ENCODE results near the gene CAMTA1. TPM values are rescaled to one million over a fixed set of nuclear protein-coding genes. Genes with fewer than 3 reads are reported as not detected.

Gene CAMTA1
- total RNA-seq, 1 experiment from 2014 or later = 69.5 TPM

GRCh38 chr1:7576946-7577657, 791.8 kb downstream of the CAMTA1 start:
- Histone ChIP-seq H3K4me3 (replicated peaks in 1 of 2; ENCODE audit: low read depth in 1 of 2, low read length in 2 of 2) (no peak overlapping the region), H3K4me2 (ENCODE audit: low read length) (no peak overlapping the region), H3K9me3 (ENCODE audit: control insufficient read depth in 1 of 2, insufficient read depth in 1 of 2, low read depth in 1 of 2, low read length in 2 of 2) (no peaks in the 10 kb centered on the region), H3K9ac (ENCODE audit: low read length) (no peak overlapping the region), H3K79me2 (ENCODE audit: insufficient read depth, low read length) (no peaks in the 10 kb centered on the region), H3K4me1 (ENCODE audit: control insufficient read depth in 1 of 2, insufficient read depth in 2 of 2, low read length in 2 of 2) (no peaks in the 10 kb centered on the region), H3K9me2 (ENCODE audit: insufficient read depth) (no peaks in the 10 kb centered on the region), H3K27ac (ENCODE audit: low read depth, low read length) (no peak overlapping the region), H3K36me3 (ENCODE audit: control insufficient read depth in 1 of 2, insufficient read depth in 2 of 2, low read length in 2 of 2) (no peaks in the 10 kb centered on the region), H4K20me1 (ENCODE audit: insufficient read depth) (no peaks in the 10 kb centered on the region), H3K27me3 (ENCODE audit: insufficient read depth, low read length) (no peaks in the 10 kb centered on the region), H2AFZ (ENCODE audit: low read depth, low read length, poor library complexity, severe bottlenecking) (no peak overlapping the region)
- BruUV-seq (replicated peaks) = no TSS peak
- TF ChIP-seq REST (IDR thresholded peaks at IDR 0.05; ENCODE audit: low read depth) = no peak
- peak in 2 of 3 experiments; percentile 43 to 47; a peak in 5 of 6 replicates for TF ChIP-seq CTCF (IDR thresholded peaks at IDR 0.05 in 2 of 3, conservative IDR thresholded peaks at IDR 0.05 in 1 of 3; ENCODE audit: borderline replicate concordance in 1 of 3, insufficient read depth in 1 of 3, low read depth in 2 of 3, low read length in 2 of 3)
- TF ChIP-seq YY1 (IDR thresholded peaks at IDR 0.05; ENCODE audit: extremely low read depth, insufficient replicate concordance, low read depth, low read length) = peak; percentile 10
- peak; percentile 68 for TF ChIP-seq RAD21 (IDR thresholded peaks at IDR 0.05; ENCODE audit: low read depth)
- no peak for TF ChIP-seq EZH2phosphoT487 (IDR thresholded peaks at IDR 0.05; ENCODE audit: borderline replicate concordance)
- no peak for TF ChIP-seq EGR1 (IDR thresholded peaks at IDR 0.05; ENCODE audit: low read depth)
- CTCF ChIA-PET = no interaction called here
- ATAC-seq = peak; percentile 87
- RAD21 ChIA-PET (ENCODE audit: low non-redundant PET in 1 of 2, low total read pairs in 2 of 2, uncharacterized antibody in 2 of 2, unreplicated experiment in 2 of 2) = no interaction called here
- POLR2A ChIA-PET = no interaction called here
- peak; percentile 16 for DNase-seq (ENCODE audit: low read depth, low spot score)
- intact Hi-C loops (cut with micrococcal nuclease) = no loop called here

Data from HCT116 (cell line).